DOHH2 (cell line): ENCODE results near the gene ASPSCR1.

Experiments
- H3F3A ChIP-seq: fragments of 200-600 bp; sonication (generic), shearing (Covaris generic); 2 replicates; pipeline ENCODE4 v1.6.0; 2016; ENCODE audit warnings: antibody characterized with exemption, mild to moderate bottlenecking; ENCODE audit not compliant: control insufficient read depth, insufficient read depth
- H3K27ac ChIP-seq: fragments of 200-600 bp; sonication (generic); 2 replicates; pipeline ENCODE4 v1.5.1; 2014; ENCODE audit warnings: low read depth, mild to moderate bottlenecking, low read length, moderate library complexity
- H3K27me3 ChIP-seq: fragments of 200-600 bp; sonication (generic); 2 replicates; pipeline ENCODE4 v1.6.1; 2014; ENCODE audit warnings: mild to moderate bottlenecking, low read length, mixed read lengths; ENCODE audit not compliant: control insufficient read depth
- H3K36me3 ChIP-seq: fragments of 200-600 bp; sonication (generic); 2 replicates; pipeline ENCODE4 v1.6.1; 2014; ENCODE audit warnings: mild to moderate bottlenecking, low read length, moderate library complexity, mixed read lengths; ENCODE audit not compliant: control insufficient read depth
- H3K4me1 ChIP-seq: fragments of 200-600 bp; sonication (generic); 2 replicates; pipeline ENCODE4 v1.6.1; 2014; ENCODE audit warnings: mild to moderate bottlenecking, low read length, mixed read lengths; ENCODE audit not compliant: control insufficient read depth
- H3K4me2 ChIP-seq: fragments of 200-600 bp; sonication (generic); 2 replicates; pipeline ENCODE4 v1.6.0; 2014; ENCODE audit warnings: mild to moderate bottlenecking, low read length, moderate library complexity
- H3K4me3 ChIP-seq: fragments of 200-600 bp; sonication (generic); 2 replicates; pipeline ENCODE4 v1.5.1; 2014; ENCODE audit warnings: mild to moderate bottlenecking, low read length, mixed read lengths
- H3K79me2 ChIP-seq: fragments of 200-600 bp; sonication (generic); 2 replicates; pipeline ENCODE4 v1.6.1; 2014; ENCODE audit warnings: mild to moderate bottlenecking, low read length, mixed read lengths; ENCODE audit not compliant: control insufficient read depth
- H3K9me2 ChIP-seq: fragments of 200-600 bp; sonication (generic); replicated peaks from 2 replicates; pipeline ENCODE4 v1.6.1; 2014; ENCODE audit warnings: mild to moderate bottlenecking, low read length, mixed read lengths; ENCODE audit not compliant: control insufficient read depth
- H3K9me3 ChIP-seq: fragments of 200-600 bp; sonication (generic); 2 replicates; pipeline ENCODE4 v1.6.1; 2014; ENCODE audit warnings: antibody characterized with exemption, low read length, mixed read lengths; ENCODE audit not compliant: control insufficient read depth, insufficient read depth
- H4K20me1 ChIP-seq: fragments of 200-600 bp; sonication (generic); 2 replicates; pipeline ENCODE4 v1.6.0; 2014; ENCODE audit warnings: low read depth, mild to moderate bottlenecking, antibody characterized with exemption, low read length, moderate library complexity; ENCODE audit not compliant: control insufficient read depth, insufficient read depth
- CTCF ChIP-seq: fragments of 200-600 bp; sonication (generic); IDR thresholded peaks from one replicate; pipeline ENCODE4 v1.5.1; 2014; ENCODE audit warnings: antibody characterized with exemption, mild to moderate bottlenecking, low read depth, low read length; ENCODE audit not compliant: poor library complexity, severe bottlenecking
- EZH2phosphoT487 ChIP-seq: fragments of 200-600 bp; sonication (generic); IDR thresholded peaks from 2 replicates; pipeline ENCODE4 v1.6.1; 2017; ENCODE audit warnings: borderline replicate concordance, mild to moderate bottlenecking, antibody characterized with exemption, low read length, moderate library complexity, mixed read lengths

The ASPSCR1 gene

GRCh38 chr17:82047379-82047778 is 70.0 kb downstream of the ASPSCR1 start:
- TF ChIP-seq CTCF (no peak), EZH2phosphoT487 (no peak)
- H3K9me3 ChIP-seq = no peaks in the 10 kb centered on the region
- H3K4me1 ChIP-seq = peaks cover 9% of the 10 kb centered on the region
- H3F3A ChIP-seq = no peaks in the 10 kb centered on the region
- H3K36me3 ChIP-seq = no peaks in the 10 kb centered on the region
- H3K9me2 ChIP-seq = no peaks in the 10 kb centered on the region
- H3K79me2 ChIP-seq = peaks cover 7% of the 10 kb centered on the region
- no peak overlapping the region for H3K4me2 ChIP-seq
- no peak overlapping the region for H3K4me3 ChIP-seq
- no peak overlapping the region for H3K27ac ChIP-seq
- H3K27me3 ChIP-seq = no peaks in the 10 kb centered on the region
- H4K20me1 ChIP-seq = no peaks in the 10 kb centered on the region

- H3K27ac ChIP-seq = no peak overlapping the region
- no peaks in the 10 kb centered on the region for H3K9me2 ChIP-seq
- H3K4me2 ChIP-seq = no peak overlapping the region
- H4K20me1 ChIP-seq = peaks cover 3% of the 10 kb centered on the region; the same call in 1 of the 2 replicates
- no peaks in the 10 kb centered on the region for H3K9me3 ChIP-seq
- H3K36me3 ChIP-seq = no peaks in the 10 kb centered on the region
- H3K4me3 ChIP-seq = no peak overlapping the region
- TF ChIP-seq CTCF (no peak), EZH2phosphoT487 (no peak)
- no peaks in the 10 kb centered on the region for H3F3A ChIP-seq
- H3K27me3 ChIP-seq = no peaks in the 10 kb centered on the region
- peaks cover 13% of the 10 kb centered on the region for H3K79me2 ChIP-seq
- H3K4me1 ChIP-seq = peaks cover 15% of the 10 kb centered on the region
These were observed 70.6 kb downstream of the ASPSCR1 start for GRCh38 chr17:82047914-82048570.

- Histone ChIP-seq H3K4me1 (peaks cover 17% of the 10 kb centered on the region), H3K79me2 (peaks cover 19% of the 10 kb centered on the region), H3F3A (no peaks in the 10 kb centered on the region), H4K20me1 (peaks cover 3% of the 10 kb centered on the region; the same call in 1 of the 2 replicates), H3K9me3 (no peaks in the 10 kb centered on the region), H3K36me3 (peaks cover 4% of the 10 kb centered on the region; the same call in 1 of the 2 replicates), H3K4me3 (no peak overlapping the region), H3K9me2 (no peaks in the 10 kb centered on the region), H3K4me2 (no peak overlapping the region), H3K27me3 (no peaks in the 10 kb centered on the region), H3K27ac (no peak overlapping the region)
- TF ChIP-seq CTCF = no peak
- TF ChIP-seq EZH2phosphoT487 = no peak
These were observed 71.1 kb downstream of the ASPSCR1 start for GRCh38 chr17:82048571-82048971.
